ENCODE results near the gene ACADSB. TPM values are rescaled to one million over a fixed set of nuclear protein-coding genes. Genes with fewer than 3 reads are reported as not detected.

The ACADSB gene
- total and polyA plus RNA-seq, 3 donors from 2014 or later, result 17.3 to 19.3 (median 19.1) TPM

DNA sequence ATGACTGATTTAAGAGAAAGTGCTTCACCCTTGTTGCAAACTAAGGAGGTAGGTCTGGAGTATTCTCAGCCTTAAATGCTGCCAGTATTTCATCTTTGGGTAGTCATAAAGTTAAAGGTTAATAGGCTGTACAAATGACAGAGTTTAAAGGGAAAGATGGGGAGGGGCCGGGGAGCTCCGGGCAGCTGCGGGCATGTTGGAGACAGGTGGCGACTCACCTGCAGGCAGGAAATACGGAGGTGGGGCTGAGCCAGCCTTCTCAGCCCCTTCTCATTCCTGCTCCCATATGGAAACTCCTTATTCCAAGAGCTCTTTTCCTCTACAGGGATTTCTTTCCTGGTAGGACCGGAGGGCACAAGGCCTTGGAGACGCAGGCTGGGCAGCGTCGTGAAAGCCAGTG is 95.1 kb downstream of the ACADSB start:
- Histone ChIP-seq H3K9me3 (no peaks in the 10 kb centered on the region), H3K27ac (no peak overlapping the region), H3K4me1 (no peaks in the 10 kb centered on the region), H3K4me3 (no peak overlapping the region), H3K36me3 (ENCODE audit: low read depth, missing control alignments) (no peaks in the 10 kb centered on the region), H3K27me3 (no peaks in the 10 kb centered on the region)
- no peak for DNase-seq
- TF ChIP-seq POLR2A (IDR thresholded peaks at IDR 0.05), result no peak
- TF ChIP-seq, protein P1, sequence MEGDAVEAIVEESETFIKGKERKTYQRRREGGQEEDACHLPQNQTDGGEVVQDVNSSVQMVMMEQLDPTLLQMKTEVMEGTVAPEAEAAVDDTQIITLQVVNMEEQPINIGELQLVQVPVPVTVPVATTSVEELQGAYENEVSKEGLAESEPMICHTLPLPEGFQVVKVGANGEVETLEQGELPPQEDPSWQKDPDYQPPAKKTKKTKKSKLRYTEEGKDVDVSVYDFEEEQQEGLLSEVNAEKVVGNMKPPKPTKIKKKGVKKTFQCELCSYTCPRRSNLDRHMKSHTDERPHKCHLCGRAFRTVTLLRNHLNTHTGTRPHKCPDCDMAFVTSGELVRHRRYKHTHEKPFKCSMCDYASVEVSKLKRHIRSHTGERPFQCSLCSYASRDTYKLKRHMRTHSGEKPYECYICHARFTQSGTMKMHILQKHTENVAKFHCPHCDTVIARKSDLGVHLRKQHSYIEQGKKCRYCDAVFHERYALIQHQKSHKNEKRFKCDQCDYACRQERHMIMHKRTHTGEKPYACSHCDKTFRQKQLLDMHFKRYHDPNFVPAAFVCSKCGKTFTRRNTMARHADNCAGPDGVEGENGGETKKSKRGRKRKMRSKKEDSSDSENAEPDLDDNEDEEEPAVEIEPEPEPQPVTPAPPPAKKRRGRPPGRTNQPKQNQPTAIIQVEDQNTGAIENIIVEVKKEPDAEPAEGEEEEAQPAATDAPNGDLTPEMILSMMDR (IDR thresholded peaks at IDR 0.05), result no peak
- intact Hi-C loops (cut with DNase I; ENCODE audit: low total_unique reads), result no loop called here
- WGBS, 2 donors, result 69 to 81% methylated on average over 9 of the region's 9 CpGs

Other genes with a start within 250 kb of the ACADSB start
- 1 to 10 TPM; 1.5 to 2.0 TPM for gene CUZD1, start 163.1 kb upstream of the ACADSB start, total RNA-seq
- gene CUZD1, start 163.1 kb upstream of the ACADSB start, polyA plus RNA-seq (ENCODE audit: insufficient read depth, low read depth, low replicate concordance), result 1.9 TPM
- gene FAM24B, start 129.4 kb upstream of the ACADSB start, total RNA-seq, result 10 to 100 TPM; 12.6 to 18.3 TPM
- 12.1 TPM for gene FAM24B, start 129.4 kb upstream of the ACADSB start, polyA plus RNA-seq (ENCODE audit: insufficient read depth, low read depth, low replicate concordance)
- gene FAM24A, start 98.4 kb upstream of the ACADSB start, total RNA-seq, result 1 to 10 TPM; 6.1 to 7.6 TPM
- 27.2 TPM for gene FAM24A, start 98.4 kb upstream of the ACADSB start, polyA plus RNA-seq (ENCODE audit: insufficient read depth, low read depth, low replicate concordance)
- gene C10orf88, start 54.8 kb upstream of the ACADSB start, total RNA-seq, result 10 to 100 TPM; 18.5 to 20.6 TPM
- 50.8 TPM for gene C10orf88, start 54.8 kb upstream of the ACADSB start, polyA plus RNA-seq (ENCODE audit: insufficient read depth, low read depth, low replicate concordance)
- 10 to 100 TPM; 12.1 to 19.1 TPM for gene PSTK, start 28.6 kb upstream of the ACADSB start, total RNA-seq
- gene PSTK, start 28.6 kb upstream of the ACADSB start, polyA plus RNA-seq (ENCODE audit: insufficient read depth, low read depth, low replicate concordance), result 15.7 TPM
- gene IKZF5, start 211 bp upstream of the ACADSB start, total RNA-seq, result 10 to 100 TPM; 18.8 to 21.4 TPM
- 21.4 TPM for gene IKZF5, start 211 bp upstream of the ACADSB start, polyA plus RNA-seq (ENCODE audit: insufficient read depth, low read depth, low replicate concordance)
- gene HMX3, start 127.0 kb downstream of the ACADSB start, total RNA-seq, result under 1 TPM; 0.25 to 0.55 TPM
- not detected for gene HMX3, start 127.0 kb downstream of the ACADSB start, polyA plus RNA-seq (ENCODE audit: insufficient read depth, low read depth, low replicate concordance)
- gene HMX2, start 139.1 kb downstream of the ACADSB start, total RNA-seq, result under 1 TPM; 0.19 to 0.47 TPM
- gene HMX2, start 139.1 kb downstream of the ACADSB start, polyA plus RNA-seq (ENCODE audit: insufficient read depth, low read depth, low replicate concordance), result not detected
- gene BUB3, start 145.4 kb downstream of the ACADSB start, total RNA-seq, result 10 to 100 TPM; 78.7 to 96.0 TPM
- 148 TPM for gene BUB3, start 145.4 kb downstream of the ACADSB start, polyA plus RNA-seq (ENCODE audit: insufficient read depth, low read depth, low replicate concordance)